Measurements from ENCODE around the gene UBXN6.

UBXN6 gene

GRCh38 chr19:4491446-4491845 lies 33.9 kb upstream of the UBXN6 start:
- ATAC-seq (ENCODE audit: insufficient read depth, low read depth) = no peak
- Histone ChIP-seq H3K4me1 (ENCODE audit: insufficient read depth, low read length) (no peaks in the 10 kb centered on the region), H3K4me3 (ENCODE audit: low read depth in 1 of 2, low read length in 2 of 2) (no peak overlapping the region), H4K20me1 (ENCODE audit: insufficient read depth, low read length) (peaks cover 8% of the 10 kb centered on the region; the same call in 1 of the 2 replicates), H3K9ac (ENCODE audit: low read depth, low read length) (no peak overlapping the region), H3K36me3 (ENCODE audit: insufficient read depth, low read length) (peaks cover 75% of the 10 kb centered on the region), H3K4me2 (ENCODE audit: insufficient read depth, low read length) (no peak overlapping the region), H2AFZ (ENCODE audit: low read depth, low read length) (no peak overlapping the region), H3K79me2 (ENCODE audit: insufficient read depth, low read length) (no peaks in the 10 kb centered on the region), H3K27me3 (ENCODE audit: insufficient read depth, low read length, poor library complexity) (no peaks in the 10 kb centered on the region), H3K27ac (ENCODE audit: low read length) (no peak overlapping the region), H3K9me3 (ENCODE audit: insufficient read depth, low read length, severe bottlenecking) (no peaks in the 10 kb centered on the region)
- no peak for DNase-seq
- TF ChIP-seq, protein P1, sequence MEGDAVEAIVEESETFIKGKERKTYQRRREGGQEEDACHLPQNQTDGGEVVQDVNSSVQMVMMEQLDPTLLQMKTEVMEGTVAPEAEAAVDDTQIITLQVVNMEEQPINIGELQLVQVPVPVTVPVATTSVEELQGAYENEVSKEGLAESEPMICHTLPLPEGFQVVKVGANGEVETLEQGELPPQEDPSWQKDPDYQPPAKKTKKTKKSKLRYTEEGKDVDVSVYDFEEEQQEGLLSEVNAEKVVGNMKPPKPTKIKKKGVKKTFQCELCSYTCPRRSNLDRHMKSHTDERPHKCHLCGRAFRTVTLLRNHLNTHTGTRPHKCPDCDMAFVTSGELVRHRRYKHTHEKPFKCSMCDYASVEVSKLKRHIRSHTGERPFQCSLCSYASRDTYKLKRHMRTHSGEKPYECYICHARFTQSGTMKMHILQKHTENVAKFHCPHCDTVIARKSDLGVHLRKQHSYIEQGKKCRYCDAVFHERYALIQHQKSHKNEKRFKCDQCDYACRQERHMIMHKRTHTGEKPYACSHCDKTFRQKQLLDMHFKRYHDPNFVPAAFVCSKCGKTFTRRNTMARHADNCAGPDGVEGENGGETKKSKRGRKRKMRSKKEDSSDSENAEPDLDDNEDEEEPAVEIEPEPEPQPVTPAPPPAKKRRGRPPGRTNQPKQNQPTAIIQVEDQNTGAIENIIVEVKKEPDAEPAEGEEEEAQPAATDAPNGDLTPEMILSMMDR (IDR thresholded peaks at IDR 0.05; ENCODE audit: borderline replicate concordance, extremely low read depth, low read length, poor library complexity, severe bottlenecking) = no peak
- TF ChIP-seq EZH2 (IDR thresholded peaks at IDR 0.05; ENCODE audit: borderline replicate concordance, low read depth, low read length, severe bottlenecking) = no peak

DNA sequence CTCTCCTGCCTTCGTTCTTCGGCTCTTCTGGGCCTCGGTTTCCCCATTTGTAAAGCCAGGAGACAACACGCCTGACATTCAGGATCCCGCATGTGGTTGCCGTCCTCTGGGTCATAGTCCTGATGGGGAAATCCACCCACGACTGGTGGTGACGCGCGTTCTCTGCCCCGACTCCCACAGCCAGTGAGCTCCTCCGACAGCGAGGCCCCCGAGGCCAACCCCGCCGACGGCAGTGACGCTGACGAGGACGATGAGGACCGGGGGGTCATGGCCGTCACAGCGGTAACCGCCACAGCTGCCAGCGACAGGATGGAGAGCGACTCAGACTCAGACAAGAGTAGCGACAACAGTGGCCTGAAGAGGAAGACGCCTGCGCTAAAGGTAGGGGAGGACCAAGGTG lies 30.9 kb upstream of the UBXN6 start:
- TF ChIP-seq, protein P1 (IDR thresholded peaks at IDR 0.05; ENCODE audit: borderline replicate concordance, extremely low read depth, low read length, poor library complexity, severe bottlenecking) = no peak
- no peak for TF ChIP-seq EZH2 (IDR thresholded peaks at IDR 0.05; ENCODE audit: borderline replicate concordance, low read depth, low read length, severe bottlenecking)
- H3K79me2 ChIP-seq (ENCODE audit: insufficient read depth, low read length) = no peaks in the 10 kb centered on the region
- ATAC-seq (ENCODE audit: insufficient read depth, low read depth) = no peak
- H2AFZ ChIP-seq (ENCODE audit: low read depth, low read length) = no peak overlapping the region
- peaks cover 57% of the 10 kb centered on the region for H3K36me3 ChIP-seq (ENCODE audit: insufficient read depth, low read length)
- H3K4me1 ChIP-seq (ENCODE audit: insufficient read depth, low read length) = no peaks in the 10 kb centered on the region
- no peaks in the 10 kb centered on the region for H3K27me3 ChIP-seq (ENCODE audit: insufficient read depth, low read length, poor library complexity)
- no peak for DNase-seq
- no peak overlapping the region for H3K4me3 ChIP-seq (ENCODE audit: low read depth in 1 of 2, low read length in 2 of 2)
- H3K27ac ChIP-seq (ENCODE audit: low read length) = no peak overlapping the region
- no peak overlapping the region for H3K9ac ChIP-seq (ENCODE audit: low read depth, low read length)
- H4K20me1 ChIP-seq (ENCODE audit: insufficient read depth, low read length) = peaks cover 8% of the 10 kb centered on the region; the same call in 1 of the 2 replicates
- H3K4me2 ChIP-seq (ENCODE audit: insufficient read depth, low read length) = no peak overlapping the region
- H3K9me3 ChIP-seq (ENCODE audit: insufficient read depth, low read length, severe bottlenecking) = no peaks in the 10 kb centered on the region

- Histone ChIP-seq H4K20me1 (ENCODE audit: insufficient read depth, low read length) (peaks cover 4% of the 10 kb centered on the region; the same call in 1 of the 2 replicates), H3K9me3 (ENCODE audit: insufficient read depth, low read length, severe bottlenecking) (no peaks in the 10 kb centered on the region), H3K4me1 (ENCODE audit: insufficient read depth, low read length) (no peaks in the 10 kb centered on the region), H3K79me2 (ENCODE audit: insufficient read depth, low read length) (no peaks in the 10 kb centered on the region), H3K4me2 (ENCODE audit: insufficient read depth, low read length) (no peak overlapping the region), H3K4me3 (ENCODE audit: low read depth in 1 of 2, low read length in 2 of 2) (no peak overlapping the region), H3K9ac (ENCODE audit: low read depth, low read length) (no peak overlapping the region), H3K27me3 (ENCODE audit: insufficient read depth, low read length, poor library complexity) (no peaks in the 10 kb centered on the region), H3K36me3 (ENCODE audit: insufficient read depth, low read length) (peaks cover 57% of the 10 kb centered on the region), H3K27ac (ENCODE audit: low read length) (no peak overlapping the region), H2AFZ (ENCODE audit: low read depth, low read length) (no peak overlapping the region)
- TF ChIP-seq, protein P1 (IDR thresholded peaks at IDR 0.05; ENCODE audit: borderline replicate concordance, extremely low read depth, low read length, poor library complexity, severe bottlenecking) = no peak
- no peak for TF ChIP-seq EZH2 (IDR thresholded peaks at IDR 0.05; ENCODE audit: borderline replicate concordance, low read depth, low read length, severe bottlenecking)
- ATAC-seq (ENCODE audit: insufficient read depth, low read depth) (no peak), DNase-seq (no peak)
These were observed 30.0 kb upstream of the UBXN6 start for GRCh38 chr19:4487572-4487971.

GRCh38 chr19:4483385-4483784 lies 25.8 kb upstream of the UBXN6 start:
- H3K36me3 ChIP-seq (ENCODE audit: insufficient read depth, low read length) = peaks cover 39% of the 10 kb centered on the region
- H2AFZ ChIP-seq (ENCODE audit: low read depth, low read length) = no peak overlapping the region
- H3K27ac ChIP-seq (ENCODE audit: low read length) = no peak overlapping the region
- no peak overlapping the region for H3K4me3 ChIP-seq (ENCODE audit: low read depth in 1 of 2, low read length in 2 of 2)
- H3K9me3 ChIP-seq (ENCODE audit: insufficient read depth, low read length, severe bottlenecking) = no peaks in the 10 kb centered on the region
- TF ChIP-seq, protein P1 (IDR thresholded peaks at IDR 0.05; ENCODE audit: borderline replicate concordance, extremely low read depth, low read length, poor library complexity, severe bottlenecking) = no peak
- TF ChIP-seq EZH2 (IDR thresholded peaks at IDR 0.05; ENCODE audit: borderline replicate concordance, low read depth, low read length, severe bottlenecking) = no peak
- H3K79me2 ChIP-seq (ENCODE audit: insufficient read depth, low read length) = no peaks in the 10 kb centered on the region
- H3K27me3 ChIP-seq (ENCODE audit: insufficient read depth, low read length, poor library complexity) = no peaks in the 10 kb centered on the region
- H3K4me1 ChIP-seq (ENCODE audit: insufficient read depth, low read length) = no peaks in the 10 kb centered on the region
- DNase-seq = no peak
- H4K20me1 ChIP-seq (ENCODE audit: insufficient read depth, low read length) = 0 out of 2 replicates have a peak, but pooled peaks cover 3% of the 10 kb centered on the region
- no peak for ATAC-seq (ENCODE audit: insufficient read depth, low read depth)
- H3K4me2 ChIP-seq (ENCODE audit: insufficient read depth, low read length) = no peak overlapping the region
- H3K9ac ChIP-seq (ENCODE audit: low read depth, low read length) = no peak overlapping the region

All from DND-41 (cell line).